ENCODE measurements around the gene LYZL1.
A peak's percentile ranks its signal among the peaks of the same experiment; 100 is the strongest.
"Not testable (repeated sequence)": the region's sequence is repeated elsewhere in the genome, so short reads cannot be mapped to it uniquely, and the experiment has no call there.

Gene LYZL1

GRCh38 chr10:29308142-29308541 is 19.3 kb downstream of the LYZL1 start:
- not testable (repeated sequence) for DNase-seq (ENCODE audit: low read depth, low spot score)

- no peak for DNase-seq (ENCODE audit: low read depth, low spot score)
These were observed 20.6 kb downstream of the LYZL1 start for GRCh38 chr10:29309465-29309864.

GRCh38 chr10:29310463-29310862 is 21.6 kb downstream of the LYZL1 start:
- DNase-seq (ENCODE audit: low read depth, low spot score): peak; percentile 41

GRCh38 chr10:29313071-29313470 is 24.2 kb downstream of the LYZL1 start:
- DNase-seq (ENCODE audit: low read depth, low spot score): no peak

- DNase-seq (ENCODE audit: low read depth, low spot score): no peak
These were observed 25.9 kb downstream of the LYZL1 start for GRCh38 chr10:29314726-29315125.

- DNase-seq (ENCODE audit: low read depth, low spot score): no peak
These were observed 26.9 kb downstream of the LYZL1 start for GRCh38 chr10:29315814-29316213.

- DNase-seq (ENCODE audit: low read depth, low spot score): no peak
These were observed 27.6 kb downstream of the LYZL1 start for GRCh38 chr10:29316308-29317026.

- DNase-seq (ENCODE audit: low read depth, low spot score): no peak
These were observed 28.2 kb downstream of the LYZL1 start for GRCh38 chr10:29317027-29317420.

- DNase-seq (ENCODE audit: low read depth, low spot score): no peak
These were observed 28.7 kb downstream of the LYZL1 start for GRCh38 chr10:29317423-29318021.

GRCh38 chr10:29318141-29319071 is 29.5 kb downstream of the LYZL1 start:
- peak; percentile 51 for DNase-seq (ENCODE audit: low read depth, low spot score)

- no peak for DNase-seq (ENCODE audit: low read depth, low spot score)
These were observed 30.4 kb downstream of the LYZL1 start for GRCh38 chr10:29319205-29319781.

GRCh38 chr10:29320680-29321121 is 31.8 kb downstream of the LYZL1 start:
- not testable (repeated sequence) for DNase-seq (ENCODE audit: low read depth, low spot score)

- DNase-seq (ENCODE audit: low read depth, low spot score): no peak
These were observed 32.8 kb downstream of the LYZL1 start for GRCh38 chr10:29321656-29322055.

- DNase-seq (ENCODE audit: low read depth, low spot score): no peak
These were observed 34.0 kb downstream of the LYZL1 start for GRCh38 chr10:29322918-29323317.

- no peak for DNase-seq (ENCODE audit: low read depth, low spot score)
These were observed 34.5 kb downstream of the LYZL1 start for GRCh38 chr10:29323367-29323766.

- DNase-seq (ENCODE audit: low read depth, low spot score): no peak
These were observed 35.5 kb downstream of the LYZL1 start for GRCh38 chr10:29324220-29324841.

GRCh38 chr10:29326299-29326698 is 37.4 kb downstream of the LYZL1 start:
- DNase-seq (ENCODE audit: low read depth, low spot score): no peak

- no peak for DNase-seq (ENCODE audit: low read depth, low spot score)
These were observed 38.2 kb downstream of the LYZL1 start for GRCh38 chr10:29326886-29327745.

- no peak for DNase-seq (ENCODE audit: low read depth, low spot score)
These were observed 38.9 kb downstream of the LYZL1 start for GRCh38 chr10:29327746-29328102.

- peak; percentile 14 for DNase-seq (ENCODE audit: low read depth, low spot score)
These were observed 40.1 kb downstream of the LYZL1 start for GRCh38 chr10:29328983-29329382.

GRCh38 chr10:29329420-29329819 is 40.5 kb downstream of the LYZL1 start:
- DNase-seq (ENCODE audit: low read depth, low spot score): no peak

Data from ELF-1 (cell line).